Cardiac fibroblast (primary cell): ENCODE data around the gene NOTCH1.
A peak's percentile ranks its signal among the peaks of the same experiment; 100 is the strongest.

Source experiments
- DNase-seq, 2 donors: peaks; one replicate each; pipeline versions ENCODE4 v3.0.0 to v3.0.0-alpha.2; 2010; ENCODE audit warnings: low read depth in 2 of 2
- H3K4me3 ChIP-seq, 2 donors: replicated peaks in 1 of 2; 1 replicate in 1 of 2; 2 replicates in 1 of 2; pipeline ENCODE4 v1.5.1; 2011; ENCODE audit warnings: low read depth in 2 of 2, low read length in 2 of 2, mild to moderate bottlenecking in 2 of 2, moderate library complexity in 1 of 2
- CTCF ChIP-seq: IDR thresholded peaks from one replicate; pipeline ENCODE4 v1.5.1; 2011; ENCODE audit warnings: low read depth, mild to moderate bottlenecking, low read length, inconsistent platforms

The NOTCH1 gene

GRCh38 chr9:136547508-136548215 is 1.8 kb upstream of the NOTCH1 start:
- H3K4me3 ChIP-seq, result no peak overlapping the region
- TF ChIP-seq CTCF, result no peak
- no peak for DNase-seq

GRCh38 chr9:136546697-136547501 is 1.1 kb upstream of the NOTCH1 start:
- DNase-seq, result peak in 1 of 2 donors; percentile 79
- H3K4me3 ChIP-seq, result peak overlapping the region; percentile 47 to 54
- no peak for TF ChIP-seq CTCF

GRCh38 chr9:136545692-136545964 is 220 bp downstream of the NOTCH1 start:
- no peak for DNase-seq
- peak overlapping the region; percentile 73 to 79 for H3K4me3 ChIP-seq
- no peak for TF ChIP-seq CTCF

GRCh38 chr9:136544964-136545691 is 720 bp downstream of the NOTCH1 start:
- peak; percentile 16 to 37 for DNase-seq
- H3K4me3 ChIP-seq, result peak overlapping the region; percentile 73 to 79
- TF ChIP-seq CTCF, result no peak

- peak; percentile 34 to 36 for DNase-seq
- no peak for TF ChIP-seq CTCF
These were observed 1.3 kb downstream of the NOTCH1 start for GRCh38 chr9:136544548-136544963.

GRCh38 chr9:136543830-136544547 is 1.9 kb downstream of the NOTCH1 start:
- DNase-seq, result peak in 1 of 2 donors; percentile 12
- H3K4me3 ChIP-seq, result peak overlapping the region; percentile 73 to 79
- no peak for TF ChIP-seq CTCF

More at GRCh38 chr9:136544548-136544963, 1.3 kb downstream of the NOTCH1 start:
- H3K4me3 ChIP-seq, result peak overlapping the region; percentile 73 to 79
